OCI-LY7 (cell line): ENCODE measurements around the gene AIM2. TPM values are rescaled to one million over a fixed set of nuclear protein-coding genes. Genes with fewer than 3 reads are reported as not detected.

Experiments
- BruUV-seq: library from RNA; stranded (reverse); fragments of 400-500 nt; replicated peaks from 2 replicates; lab custom pipeline; 2021; lab: Mats Ljungman, UMichigan
- CTCF ChIA-PET: fragments of 300-600 bp; sonication (Branson Sonifier 250); formaldehyde crosslinking; loops from one replicate; lab custom pipeline; 2022; ENCODE audit warnings: antibody characterized with exemption; ENCODE audit not compliant: unreplicated experiment; lab: Charles Lee
- POLR2A ChIA-PET: fragments of 300-600 bp; sonication (Branson Sonifier 250); formaldehyde crosslinking; loops from one replicate; lab custom pipeline; 2022; ENCODE audit warnings: antibody characterized with exemption; lab: Charles Lee
- DNase-seq: peaks from one replicate; pipeline ENCODE4 v3.0.0-alpha.2; 2015; ENCODE audit warnings: low spot score
- H2AFZ ChIP-seq: fragments of 200-600 bp; sonication (generic), shearing (Covaris generic); 2 replicates; pipeline ENCODE4 v1.6.1; 2014; ENCODE audit warnings: mild to moderate bottlenecking, antibody characterized with exemption, low read length, moderate library complexity
- H3K27ac ChIP-seq: fragments of 200-600 bp; sonication (generic); 2 replicates; pipeline ENCODE4 v1.5.1; 2014; ENCODE audit warnings: mixed run types, low read depth, mild to moderate bottlenecking, moderate library complexity, low read length, inconsistent platforms; ENCODE audit not compliant: poor library complexity, severe bottlenecking
- H3K36me3 ChIP-seq: fragments of 200-600 bp; sonication (generic); 2 replicates; pipeline ENCODE4 v1.6.1; 2014; ENCODE audit warnings: mild to moderate bottlenecking, antibody characterized with exemption, low read length, moderate library complexity, mixed read lengths; ENCODE audit not compliant: insufficient read depth
- H3K4me1 ChIP-seq: fragments of 200-600 bp; sonication (generic); 2 replicates; pipeline ENCODE4 v1.5.1; 2014; ENCODE audit warnings: mild to moderate bottlenecking, low read length; ENCODE audit not compliant: insufficient read depth, poor library complexity, severe bottlenecking
- H3K4me2 ChIP-seq: fragments of 200-600 bp; sonication (generic); 2 replicates; pipeline ENCODE4 v1.6.1; 2014; ENCODE audit warnings: mild to moderate bottlenecking, low read length
- H3K4me3 ChIP-seq: fragments of 200-600 bp; sonication (generic); 2 replicates; pipeline ENCODE4 v1.5.1; 2014; ENCODE audit warnings: mild to moderate bottlenecking, low read depth, low read length; ENCODE audit not compliant: poor library complexity, severe bottlenecking
- H3K79me2 ChIP-seq: fragments of 200-600 bp; sonication (generic); 2 replicates; pipeline ENCODE4 v1.6.1; 2016; ENCODE audit warnings: low read depth, mild to moderate bottlenecking, low read length, moderate library complexity, mixed read lengths; ENCODE audit not compliant: insufficient read depth
- H3K9me2 ChIP-seq: fragments of 200-600 bp; sonication (generic); 2 replicates; pipeline ENCODE4 v1.6.1; 2016; ENCODE audit warnings: mild to moderate bottlenecking, low read length, mixed read lengths; ENCODE audit not compliant: insufficient read depth
- H3K9me3 ChIP-seq: fragments of 200-600 bp; sonication (generic); 2 replicates; pipeline ENCODE4 v1.6.1; 2014; ENCODE audit warnings: mild to moderate bottlenecking, mixed run types, low read length, mixed read lengths
- H4K20me1 ChIP-seq: fragments of 200-600 bp; sonication (generic); 2 replicates; pipeline ENCODE4 v1.6.1; 2014; ENCODE audit warnings: mild to moderate bottlenecking, antibody characterized with exemption, low read length, moderate library complexity, mixed read lengths; ENCODE audit not compliant: insufficient read depth
- CTCF ChIP-seq: fragments of 200-600 bp; sonication (generic); conservative IDR thresholded peaks from 2 replicates; pipeline ENCODE4 v1.5.1; 2014; ENCODE audit warnings: mild to moderate bottlenecking, antibody characterized with exemption, low read length, moderate library complexity, mixed read lengths
- EZH2phosphoT487 ChIP-seq: fragments of 200-600 bp; sonication (generic); IDR thresholded peaks from 2 replicates; pipeline ENCODE4 v1.6.1; 2018; ENCODE audit warnings: low read depth, borderline replicate concordance, mild to moderate bottlenecking, mixed run types, antibody characterized with exemption, low read length, moderate library complexity, mixed read lengths
- intact Hi-C: fragments of 100-400 bp; cut with micrococcal nuclease; formaldehyde crosslinking; loops from one replicate; pipeline ENCODE4 v1.10.0; 2022; ENCODE audit not compliant: unreplicated experiment
- total RNA-seq, 2 experiments: library from RNA; depleted of rRNA in 1 of 2; stranded (reverse); fragments of >200 nt in 1 of 2; shearing (Covaris generic) in 1 of 2; gene quantifications; 2 replicates each; pipeline ENCODE4 v1.2.3, GENCODE V29; 2014 to 2022

Gene AIM2
- total RNA-seq, 2 experiments from 2014 or later: 18.2 to 28.1 TPM

- ChIA-PET CTCF (no interaction called here), POLR2A (interaction anchor here (0.6 kb wide), 1 partner anchor 15 kb away, joined by 3 read pairs; no protein-coding TSS in a partner anchor)
- Histone ChIP-seq H4K20me1 (no peaks in the 10 kb centered on the region), H2AFZ (no peak overlapping the region), H3K4me1 (no peaks in the 10 kb centered on the region), H3K9me2 (no peaks in the 10 kb centered on the region), H3K9me3 (no peaks in the 10 kb centered on the region), H3K79me2 (no peaks in the 10 kb centered on the region), H3K4me3 (no peak overlapping the region), H3K27ac (no peak overlapping the region), H3K4me2 (no peak overlapping the region), H3K36me3 (no peaks in the 10 kb centered on the region)
- intact Hi-C loops: no loop called here
- BruUV-seq: no TSS peak
- no peak for DNase-seq
- TF ChIP-seq EZH2phosphoT487 (no peak), CTCF (no peak)
These were observed 45.5 kb upstream of the AIM2 start for GRCh38 chr1:159122005-159122621.

GRCh38 chr1:159121526-159121925, 45.0 kb upstream of the AIM2 start:
- H4K20me1 ChIP-seq: no peaks in the 10 kb centered on the region
- no peak overlapping the region for H3K27ac ChIP-seq
- no peak overlapping the region for H3K4me3 ChIP-seq
- no peaks in the 10 kb centered on the region for H3K79me2 ChIP-seq
- H3K9me2 ChIP-seq: no peaks in the 10 kb centered on the region
- TF ChIP-seq EZH2phosphoT487: no peak
- TF ChIP-seq CTCF: no peak
- intact Hi-C loops: no loop called here
- ChIA-PET CTCF (no interaction called here), POLR2A (no interaction called here)
- no peaks in the 10 kb centered on the region for H3K36me3 ChIP-seq
- H2AFZ ChIP-seq: no peak overlapping the region
- H3K4me1 ChIP-seq: no peaks in the 10 kb centered on the region
- no peaks in the 10 kb centered on the region for H3K9me3 ChIP-seq
- no TSS peak for BruUV-seq
- DNase-seq: no peak
- H3K4me2 ChIP-seq: no peak overlapping the region

- no peak for DNase-seq
- no peaks in the 10 kb centered on the region for H3K9me3 ChIP-seq
- TF ChIP-seq CTCF (no peak), EZH2phosphoT487 (no peak)
- POLR2A ChIA-PET: no interaction called here
- no peaks in the 10 kb centered on the region for H4K20me1 ChIP-seq
- H3K9me2 ChIP-seq: no peaks in the 10 kb centered on the region
- no peaks in the 10 kb centered on the region for H3K36me3 ChIP-seq
- H2AFZ ChIP-seq: no peak overlapping the region
- H3K4me1 ChIP-seq: no peaks in the 10 kb centered on the region
- H3K4me3 ChIP-seq: no peak overlapping the region
- intact Hi-C loops: no loop called here
- no TSS peak for BruUV-seq
- CTCF ChIA-PET: no interaction called here
- H3K4me2 ChIP-seq: no peak overlapping the region
- H3K27ac ChIP-seq: no peak overlapping the region
- H3K79me2 ChIP-seq: no peaks in the 10 kb centered on the region
These were observed 43.8 kb upstream of the AIM2 start for GRCh38 chr1:159120317-159120716.
